Measurements from ENCODE around the gene PARN.
"Not testable (repeated sequence)": the region's sequence is repeated elsewhere in the genome, so short reads cannot be mapped to it uniquely, and the experiment has no call there.

The PARN gene

DNA sequence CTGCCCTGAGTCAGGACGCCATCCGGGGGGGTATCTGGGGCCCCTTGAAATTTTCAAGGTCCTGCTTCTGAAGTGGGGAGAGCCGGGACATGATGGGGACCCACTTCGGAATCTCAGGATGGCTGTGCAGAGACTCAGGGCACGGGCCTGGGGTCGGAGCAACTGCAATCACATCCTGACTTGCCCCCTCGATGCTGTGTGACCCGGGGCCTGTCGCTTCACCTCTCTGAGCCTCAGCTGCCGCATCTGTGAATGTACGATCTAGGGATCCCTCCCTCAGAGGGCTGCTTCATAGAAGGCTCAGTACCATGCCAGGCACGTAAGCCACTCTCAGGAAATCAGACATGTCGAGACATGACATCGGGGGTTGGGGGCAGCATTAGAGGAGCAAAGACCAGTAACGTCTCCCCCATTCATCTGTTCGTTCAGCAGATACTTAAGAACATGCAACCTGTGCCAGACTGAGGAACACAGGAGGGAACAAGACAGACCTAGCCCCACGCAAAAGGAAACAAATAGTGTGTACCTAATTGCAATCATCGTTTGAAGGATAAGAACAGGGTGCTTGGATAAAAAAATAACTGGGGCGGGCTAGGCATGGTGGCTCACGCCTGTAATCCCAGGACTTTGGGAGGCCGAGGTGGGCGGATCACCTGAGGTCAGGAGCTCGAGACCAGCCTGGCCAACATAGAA is 229.6 kb downstream of the PARN start:
- Histone ChIP-seq H3K4me3 (no peak overlapping the region), H3K27ac (peak overlapping the region; percentile 16 to 52)
- TF ChIP-seq CTCF (IDR thresholded peaks at IDR 0.05) = no peak
- DNase-seq (ENCODE audit: low spot score) = no peak

- Histone ChIP-seq H3K4me3 (peak overlapping the region; percentile 1), H3K27ac (peak overlapping the region; percentile 16 to 52)
- no peak for DNase-seq (ENCODE audit: low spot score)
- TF ChIP-seq CTCF (IDR thresholded peaks at IDR 0.05) = no peak
Measured at GRCh38 chr16:14399378-14400284, 230.4 kb downstream of the PARN start.

GRCh38 chr16:14398014-14398717 is 231.9 kb downstream of the PARN start:
- TF ChIP-seq CTCF (IDR thresholded peaks at IDR 0.05) = no peak
- Histone ChIP-seq H3K4me3 (no peak overlapping the region), H3K27ac (no peak overlapping the region)
- DNase-seq (ENCODE audit: low spot score) = no peak

GRCh38 chr16:14395710-14396304 is 234.3 kb downstream of the PARN start:
- DNase-seq (ENCODE audit: low spot score); H3K27ac ChIP-seq; H3K4me3 ChIP-seq: not testable (repeated sequence)

- H3K27ac ChIP-seq = no peak overlapping the region
- no peak overlapping the region for H3K4me3 ChIP-seq
- TF ChIP-seq CTCF (IDR thresholded peaks at IDR 0.05) = no peak
- DNase-seq (ENCODE audit: low spot score) = no peak
Measured at GRCh38 chr16:14394834-14395233, 235.2 kb downstream of the PARN start.

DNA sequence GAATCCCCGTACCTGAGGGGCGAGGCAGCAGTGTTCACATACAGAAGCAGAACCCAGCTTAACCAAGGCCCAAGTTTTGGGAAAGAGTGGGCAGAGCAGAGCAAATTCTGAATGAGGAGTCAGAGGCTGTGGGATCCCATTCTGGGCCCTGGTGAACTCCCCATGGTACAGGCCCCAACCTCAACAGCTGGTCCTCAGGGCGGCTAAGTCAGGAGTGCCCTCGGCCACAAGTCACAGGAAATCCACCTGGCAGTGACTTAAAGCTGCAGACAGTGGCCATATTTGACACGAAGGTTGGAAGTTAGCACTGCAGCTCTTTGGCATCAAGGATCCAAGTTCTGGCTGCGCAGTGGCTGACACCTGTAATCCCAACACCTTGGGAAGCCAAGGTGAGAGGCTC is 237.1 kb downstream of the PARN start:
- Histone ChIP-seq H3K4me3 (no peak overlapping the region), H3K27ac (no peak overlapping the region)
- no peak for DNase-seq (ENCODE audit: low spot score)
- TF ChIP-seq CTCF (IDR thresholded peaks at IDR 0.05) = no peak

GRCh38 chr16:14389359-14389758 is 240.7 kb downstream of the PARN start:
- Histone ChIP-seq H3K27ac (no peak overlapping the region), H3K4me3 (no peak overlapping the region)
- no peak for DNase-seq (ENCODE audit: low spot score)
- no peak for TF ChIP-seq CTCF (IDR thresholded peaks at IDR 0.05)
